ENCODE results near the gene FMN1.

Gene FMN1

GRCh38 chr15:33099213-33099612 lies 95.3 kb downstream of the FMN1 start:
- no peaks in the 10 kb centered on the region for H3K4me1 ChIP-seq (ENCODE audit: control insufficient read depth in 1 of 2, insufficient read depth in 2 of 2, low read length in 2 of 2)
- H3K9me3 ChIP-seq (ENCODE audit: control insufficient read depth in 1 of 2, low read length in 2 of 2): no peaks in the 10 kb centered on the region
- no peak overlapping the region for H3K9ac ChIP-seq (ENCODE audit: low read depth in 1 of 2, low read length in 2 of 2)
- no peak overlapping the region for H3K27ac ChIP-seq (ENCODE audit: low read depth, low read length)
- H3K4me3 ChIP-seq (ENCODE audit: low read depth in 1 of 2, low read length in 2 of 2): no peak overlapping the region
- H3K27me3 ChIP-seq (ENCODE audit: control insufficient read depth in 1 of 2, insufficient read depth in 2 of 2, low read length in 2 of 2): no peaks in the 10 kb centered on the region
- H3K36me3 ChIP-seq (ENCODE audit: control insufficient read depth in 1 of 2, insufficient read depth in 2 of 2, low read length in 2 of 2): no peaks in the 10 kb centered on the region

DNA sequence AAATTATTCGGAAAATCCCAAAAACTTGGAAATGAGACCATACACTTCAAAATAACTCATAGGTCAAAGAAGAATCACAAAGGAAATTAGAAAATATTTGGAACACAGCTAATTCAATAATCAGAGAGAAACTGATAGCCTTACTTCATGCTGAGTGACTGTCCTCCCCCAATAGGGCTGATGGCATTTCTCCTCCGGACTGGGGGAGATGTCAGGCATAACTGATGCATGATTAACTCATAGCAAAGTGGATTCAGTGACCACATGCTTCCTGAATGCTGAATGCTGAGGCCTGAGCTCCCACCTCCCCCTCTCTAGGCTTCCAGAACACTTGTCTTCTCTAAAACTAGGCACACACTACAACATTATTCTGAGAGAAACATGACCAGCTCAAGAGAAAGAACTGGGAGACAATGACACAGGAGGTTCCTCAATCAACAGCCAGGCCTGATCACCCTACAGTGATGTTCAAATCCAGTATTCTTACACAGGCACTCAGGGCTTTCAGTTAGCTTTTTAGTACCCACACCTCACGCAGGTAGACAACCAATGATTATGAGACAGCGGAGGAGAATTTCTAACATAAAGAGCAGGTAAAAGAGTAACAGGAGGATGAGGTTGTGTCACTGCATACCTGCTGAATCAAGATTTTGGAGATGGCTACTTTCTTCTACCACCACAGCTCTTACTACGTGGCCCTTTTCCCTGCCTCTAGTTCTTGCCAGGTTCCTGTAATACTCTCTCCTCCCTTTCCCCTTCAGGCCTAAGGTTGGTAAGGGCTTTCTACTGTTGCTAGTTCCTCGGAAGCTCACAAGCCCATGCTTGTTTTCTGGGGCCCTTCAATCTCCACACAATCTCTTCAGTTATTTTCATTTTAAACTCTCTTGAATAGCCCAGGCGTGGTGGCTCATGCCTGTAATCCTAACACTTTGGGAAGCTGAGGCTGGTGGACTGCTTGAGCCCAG lies 96.1 kb downstream of the FMN1 start:
- H3K9ac ChIP-seq (ENCODE audit: low read depth in 1 of 2, low read length in 2 of 2): no peak overlapping the region

DNA sequence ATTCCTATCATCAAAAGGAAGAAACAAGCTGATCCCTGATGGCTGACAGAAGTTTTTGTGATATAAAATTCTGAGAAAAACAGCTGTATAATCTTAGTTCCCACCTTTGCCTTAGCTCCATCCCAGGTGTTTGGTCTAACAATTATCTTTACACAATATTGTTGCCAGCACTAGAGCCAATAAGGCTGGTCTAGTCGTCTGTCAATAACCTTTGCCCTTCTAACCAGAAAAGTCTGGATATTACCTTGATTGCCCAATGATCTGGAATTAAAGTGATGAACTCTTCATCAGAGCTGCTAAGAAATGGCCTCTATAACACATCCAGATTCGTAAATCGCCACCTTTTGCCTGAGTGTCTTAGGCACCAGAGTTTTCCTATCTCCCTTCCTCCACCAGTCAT lies 98.4 kb downstream of the FMN1 start:
- Histone ChIP-seq H3K27ac (ENCODE audit: low read depth, low read length) (no peak overlapping the region), H3K36me3 (ENCODE audit: control insufficient read depth in 1 of 2, insufficient read depth in 2 of 2, low read length in 2 of 2) (no peaks in the 10 kb centered on the region), H3K9ac (ENCODE audit: low read depth in 1 of 2, low read length in 2 of 2) (no peak overlapping the region), H3K4me3 (ENCODE audit: low read depth in 1 of 2, low read length in 2 of 2) (no peak overlapping the region), H3K4me1 (ENCODE audit: control insufficient read depth in 1 of 2, insufficient read depth in 2 of 2, low read length in 2 of 2) (peaks cover 4 to 5% of the 10 kb centered on the region in 2 donors), H3K9me3 (ENCODE audit: control insufficient read depth in 1 of 2, low read length in 2 of 2) (no peaks in the 10 kb centered on the region), H3K27me3 (ENCODE audit: control insufficient read depth in 1 of 2, insufficient read depth in 2 of 2, low read length in 2 of 2) (no peaks in the 10 kb centered on the region)

More for the DNA sequence above, 96.1 kb downstream of the FMN1 start:
- H3K4me1 ChIP-seq (ENCODE audit: control insufficient read depth in 1 of 2, insufficient read depth in 2 of 2, low read length in 2 of 2): no peaks in the 10 kb centered on the region
- H3K36me3 ChIP-seq (ENCODE audit: control insufficient read depth in 1 of 2, insufficient read depth in 2 of 2, low read length in 2 of 2): no peaks in the 10 kb centered on the region
- H3K27ac ChIP-seq (ENCODE audit: low read depth, low read length): no peak overlapping the region
- no peaks in the 10 kb centered on the region for H3K27me3 ChIP-seq (ENCODE audit: control insufficient read depth in 1 of 2, insufficient read depth in 2 of 2, low read length in 2 of 2)
- no peaks in the 10 kb centered on the region for H3K9me3 ChIP-seq (ENCODE audit: control insufficient read depth in 1 of 2, low read length in 2 of 2)
- H3K4me3 ChIP-seq (ENCODE audit: low read depth in 1 of 2, low read length in 2 of 2): no peak overlapping the region

DNA sequence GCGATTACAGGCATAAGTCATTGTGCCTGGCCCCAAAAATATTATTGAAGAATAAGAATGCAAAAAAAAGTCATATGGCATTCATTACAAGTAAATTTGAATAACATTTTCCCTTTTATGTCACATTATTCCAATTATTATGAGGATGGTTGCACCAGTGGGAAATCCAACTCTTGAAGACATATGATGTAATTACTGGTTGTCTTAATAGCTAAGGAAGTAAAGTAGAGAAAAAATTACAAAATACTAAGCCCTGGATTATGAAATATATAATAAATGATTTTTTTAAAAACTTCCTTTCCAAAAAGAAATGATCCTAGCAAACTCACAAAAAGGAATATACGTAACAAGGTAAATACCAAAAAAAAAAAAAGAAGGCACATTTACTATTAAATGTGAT lies 98.9 kb downstream of the FMN1 start:
- no peaks in the 10 kb centered on the region for H3K36me3 ChIP-seq (ENCODE audit: control insufficient read depth in 1 of 2, insufficient read depth in 2 of 2, low read length in 2 of 2)
- H3K9me3 ChIP-seq (ENCODE audit: control insufficient read depth in 1 of 2, low read length in 2 of 2): no peaks in the 10 kb centered on the region
- H3K4me1 ChIP-seq (ENCODE audit: control insufficient read depth in 1 of 2, insufficient read depth in 2 of 2, low read length in 2 of 2): peaks cover 4 to 5% of the 10 kb centered on the region in 2 donors
- H3K9ac ChIP-seq (ENCODE audit: low read depth in 1 of 2, low read length in 2 of 2): no peak overlapping the region
- H3K27ac ChIP-seq (ENCODE audit: low read depth, low read length): no peak overlapping the region
- H3K4me3 ChIP-seq (ENCODE audit: low read depth in 1 of 2, low read length in 2 of 2): no peak overlapping the region
- no peaks in the 10 kb centered on the region for H3K27me3 ChIP-seq (ENCODE audit: control insufficient read depth in 1 of 2, insufficient read depth in 2 of 2, low read length in 2 of 2)

- Histone ChIP-seq H3K9ac (ENCODE audit: low read depth in 1 of 2, low read length in 2 of 2) (no peak overlapping the region), H3K36me3 (ENCODE audit: control insufficient read depth in 1 of 2, insufficient read depth in 2 of 2, low read length in 2 of 2) (no peaks in the 10 kb centered on the region), H3K4me1 (ENCODE audit: control insufficient read depth in 1 of 2, insufficient read depth in 2 of 2, low read length in 2 of 2) (peaks cover 5 to 7% of the 10 kb centered on the region in 2 donors), H3K27me3 (ENCODE audit: control insufficient read depth in 1 of 2, insufficient read depth in 2 of 2, low read length in 2 of 2) (no peaks in the 10 kb centered on the region), H3K4me3 (ENCODE audit: low read depth in 1 of 2, low read length in 2 of 2) (no peak overlapping the region), H3K27ac (ENCODE audit: low read depth, low read length) (no peak overlapping the region), H3K9me3 (ENCODE audit: control insufficient read depth in 1 of 2, low read length in 2 of 2) (no peaks in the 10 kb centered on the region)
These were observed 100.2 kb downstream of the FMN1 start for GRCh38 chr15:33094336-33094735.

- no peaks in the 10 kb centered on the region for H3K9me3 ChIP-seq (ENCODE audit: control insufficient read depth in 1 of 2, low read length in 2 of 2)
- peaks cover 5 to 7% of the 10 kb centered on the region in 2 donors for H3K4me1 ChIP-seq (ENCODE audit: control insufficient read depth in 1 of 2, insufficient read depth in 2 of 2, low read length in 2 of 2)
- no peaks in the 10 kb centered on the region for H3K36me3 ChIP-seq (ENCODE audit: control insufficient read depth in 1 of 2, insufficient read depth in 2 of 2, low read length in 2 of 2)
- H3K4me3 ChIP-seq (ENCODE audit: low read depth in 1 of 2, low read length in 2 of 2): no peak overlapping the region
- no peaks in the 10 kb centered on the region for H3K27me3 ChIP-seq (ENCODE audit: control insufficient read depth in 1 of 2, insufficient read depth in 2 of 2, low read length in 2 of 2)
- no peak overlapping the region for H3K9ac ChIP-seq (ENCODE audit: low read depth in 1 of 2, low read length in 2 of 2)
- H3K27ac ChIP-seq (ENCODE audit: low read depth, low read length): no peak overlapping the region
These were observed 101.3 kb downstream of the FMN1 start for GRCh38 chr15:33093222-33093621.

- Histone ChIP-seq H3K9me3 (ENCODE audit: control insufficient read depth in 1 of 2, low read length in 2 of 2) (no peaks in the 10 kb centered on the region), H3K9ac (ENCODE audit: low read depth in 1 of 2, low read length in 2 of 2) (no peak overlapping the region), H3K4me3 (ENCODE audit: low read depth in 1 of 2, low read length in 2 of 2) (no peak overlapping the region), H3K27me3 (ENCODE audit: control insufficient read depth in 1 of 2, insufficient read depth in 2 of 2, low read length in 2 of 2) (no peaks in the 10 kb centered on the region), H3K27ac (ENCODE audit: low read depth, low read length) (no peak overlapping the region), H3K4me1 (ENCODE audit: control insufficient read depth in 1 of 2, insufficient read depth in 2 of 2, low read length in 2 of 2) (peaks cover 5 to 7% of the 10 kb centered on the region in 2 donors), H3K36me3 (ENCODE audit: control insufficient read depth in 1 of 2, insufficient read depth in 2 of 2, low read length in 2 of 2) (no peaks in the 10 kb centered on the region)
These were observed 102.4 kb downstream of the FMN1 start for GRCh38 chr15:33091983-33092693.

GRCh38 chr15:33089878-33090757 lies 104.4 kb downstream of the FMN1 start:
- no peak overlapping the region for H3K9ac ChIP-seq (ENCODE audit: low read depth in 1 of 2, low read length in 2 of 2)
- no peaks in the 10 kb centered on the region for H3K36me3 ChIP-seq (ENCODE audit: control insufficient read depth in 1 of 2, insufficient read depth in 2 of 2, low read length in 2 of 2)
- no peaks in the 10 kb centered on the region for H3K27me3 ChIP-seq (ENCODE audit: control insufficient read depth in 1 of 2, insufficient read depth in 2 of 2, low read length in 2 of 2)
- no peak overlapping the region for H3K4me3 ChIP-seq (ENCODE audit: low read depth in 1 of 2, low read length in 2 of 2)
- no peaks in the 10 kb centered on the region for H3K9me3 ChIP-seq (ENCODE audit: control insufficient read depth in 1 of 2, low read length in 2 of 2)
- no peak overlapping the region for H3K27ac ChIP-seq (ENCODE audit: low read depth, low read length)
- peaks cover 5 to 7% of the 10 kb centered on the region in 2 donors for H3K4me1 ChIP-seq (ENCODE audit: control insufficient read depth in 1 of 2, insufficient read depth in 2 of 2, low read length in 2 of 2)

GRCh38 chr15:33089165-33089877 lies 105.2 kb downstream of the FMN1 start:
- Histone ChIP-seq H3K36me3 (ENCODE audit: control insufficient read depth in 1 of 2, insufficient read depth in 2 of 2, low read length in 2 of 2) (no peaks in the 10 kb centered on the region), H3K27me3 (ENCODE audit: control insufficient read depth in 1 of 2, insufficient read depth in 2 of 2, low read length in 2 of 2) (no peaks in the 10 kb centered on the region), H3K9me3 (ENCODE audit: control insufficient read depth in 1 of 2, low read length in 2 of 2) (no peaks in the 10 kb centered on the region), H3K4me1 (ENCODE audit: control insufficient read depth in 1 of 2, insufficient read depth in 2 of 2, low read length in 2 of 2) (peaks cover 5 to 7% of the 10 kb centered on the region in 2 donors), H3K27ac (ENCODE audit: low read depth, low read length) (no peak overlapping the region), H3K4me3 (ENCODE audit: low read depth in 1 of 2, low read length in 2 of 2) (no peak overlapping the region), H3K9ac (ENCODE audit: low read depth in 1 of 2, low read length in 2 of 2) (no peak overlapping the region)

All from duodenal mucosa (tissue), 2 donors.